Endothelial cell of umbilical vein (primary cell): Measurements from ENCODE around the gene CYREN.

Experiments
- CTCF ChIP-seq, 2 donors: IDR thresholded peaks; 1 replicate in 1 of 2; 2 replicates in 1 of 2; pipeline ENCODE4 v1.5.1; 2011; ENCODE audit warnings: low read length in 2 of 2, mild to moderate bottlenecking in 2 of 2, moderate library complexity in 2 of 2, control low read depth in 1 of 2, inconsistent platforms in 1 of 2, low read depth in 1 of 2; ENCODE audit not compliant: insufficient read depth in 1 of 2; ENCODE audit errors: extremely low read depth in 1 of 2
- EZH2 ChIP-seq: IDR thresholded peaks from 2 replicates; pipeline ENCODE4 v1.6.1; 2012; ENCODE audit warnings: borderline replicate concordance, low read depth, mild to moderate bottlenecking, moderate library complexity, low read length, inconsistent platforms; ENCODE audit not compliant: severe bottlenecking
- JUN ChIP-seq: IDR thresholded peaks from 2 replicates; pipeline ENCODE4 v1.6.1; 2011; ENCODE audit warnings: borderline replicate concordance, low read depth; ENCODE audit not compliant: insufficient read length, insufficient read depth
- MAX ChIP-seq: IDR thresholded peaks from 2 replicates; pipeline ENCODE4 v1.6.1; 2011; ENCODE audit not compliant: insufficient read depth, insufficient read length
- POLR2A ChIP-seq: IDR thresholded peaks from 2 replicates; pipeline ENCODE4 v1.6.1; 2012; ENCODE audit warnings: low read depth, mild to moderate bottlenecking, control low read depth, low read length
- POLR2AphosphoS5 ChIP-seq: IDR thresholded peaks from 2 replicates; pipeline ENCODE4 v1.6.1; 2012; ENCODE audit warnings: low read depth, mild to moderate bottlenecking, control low read depth, low read length, moderate library complexity; ENCODE audit not compliant: insufficient read depth

- TF ChIP-seq CTCF (IDR thresholded peaks at IDR 0.05; ENCODE audit: extremely low read depth in 1 of 2, insufficient read depth in 1 of 2, low read depth in 1 of 2, low read length in 2 of 2) (no peak), POLR2AphosphoS5 (no peak), EZH2 (no peak), POLR2A (no peak), JUN (no peak), MAX (no peak)
These were observed 19.0 kb downstream of the CYREN start for GRCh38 chr7:135151533-135151932.
